Measurements from ENCODE around the gene FAM204A.

FAM204A gene

GRCh38 chr10:118249714-118250113 is 92.4 kb downstream of the FAM204A start:
- Histone ChIP-seq H3K27ac (replicated peaks; ENCODE audit: low read length) (no peak overlapping the region), H4K91ac (ENCODE audit: low read depth, low read length, poor library complexity) (no peak overlapping the region), H3K23ac (ENCODE audit: low read depth, low read length, poor library complexity) (no peak overlapping the region), H3K9me3 (replicated peaks in 1 of 2; ENCODE audit: control insufficient read depth in 2 of 2, insufficient read depth in 1 of 2, low read depth in 1 of 2, low read length in 2 of 2) (no peaks in the 10 kb centered on the region), H4K8ac (ENCODE audit: low read depth, low read length) (no peak overlapping the region), H2AK5ac (ENCODE audit: low read depth, low read length) (no peak overlapping the region), H3K4me1 (ENCODE audit: control insufficient read depth in 2 of 2, insufficient read depth in 1 of 2, low read depth in 1 of 2, low read length in 2 of 2) (peaks cover 0 to 14% of the 10 kb centered on the region in 2 donors), H3K36me3 (replicated peaks in 1 of 2; ENCODE audit: control insufficient read depth in 2 of 2, insufficient read depth in 2 of 2, low read length in 2 of 2) (no peaks in the 10 kb centered on the region), H3K27me3 (ENCODE audit: control insufficient read depth in 3 of 3, insufficient read depth in 3 of 3, low read depth in 1 of 3, low read length in 3 of 3) (peaks cover 0 to 70% (median 0%) of the 10 kb centered on the region in 3 experiments), H2AFZ (ENCODE audit: low read length) (no peak overlapping the region), H2BK12ac (ENCODE audit: low read length) (no peak overlapping the region), H2BK5ac (ENCODE audit: low read length) (no peak overlapping the region), H3K79me1 (ENCODE audit: low read depth, low read length) (no peaks in the 10 kb centered on the region), H3K4me2 (ENCODE audit: insufficient read depth, low read length, poor library complexity, severe bottlenecking) (no peak overlapping the region), H3K4me3 (ENCODE audit: low read length in 2 of 2) (no peak overlapping the region), H3K14ac (ENCODE audit: low read length) (no peak overlapping the region), H3K18ac (ENCODE audit: low read length) (no peak overlapping the region), H3K9ac (ENCODE audit: low read depth, low read length, poor library complexity) (no peak overlapping the region), H2BK15ac (ENCODE audit: low read length) (no peak overlapping the region), H3K4ac (ENCODE audit: low read length) (no peak overlapping the region), H2BK120ac (ENCODE audit: low read depth, low read length) (no peak overlapping the region)
- DNase-seq (ENCODE audit: low spot score), result no peak

All from neuronal stem cell (in vitro differentiated cells).